Measurements from ENCODE around the gene ABCB11. TPM values are rescaled to one million over a fixed set of nuclear protein-coding genes. Genes with fewer than 3 reads are reported as not detected.

ABCB11 gene
- total and polyA plus RNA-seq, 4 donors = 18.3 to 74.3 (median 38.3) TPM

- no peak overlapping the region for H3K27ac ChIP-seq (ENCODE audit: low read depth in 1 of 2, low read length in 2 of 2)
- H3K4me3 ChIP-seq (ENCODE audit: low read depth in 1 of 3, low read length in 3 of 3) = no peak overlapping the region
- 93% methylated on average over 2 of the region's 2 CpGs for WGBS
- H3K4me1 ChIP-seq (ENCODE audit: control insufficient read depth in 4 of 4, insufficient read depth in 4 of 4, low read length in 3 of 4) = peaks cover 0 to under 1% (median 0%) of the 10 kb centered on the region in 4 donors
- no peak for DNase-seq (ENCODE audit: low spot score)
- H3K36me3 ChIP-seq (ENCODE audit: control insufficient read depth in 4 of 4, insufficient read depth in 3 of 4, low read depth in 1 of 4, low read length in 3 of 4) = peaks cover 4 to 63% (median 45%) of the 10 kb centered on the region in 4 donors
- H3K9ac ChIP-seq (ENCODE audit: low read depth in 1 of 2, low read length in 2 of 2) = no peak overlapping the region
- H3K9me3 ChIP-seq (ENCODE audit: control insufficient read depth in 4 of 4, low read length in 3 of 4) = no peaks in the 10 kb centered on the region
- TF ChIP-seq MAX (IDR thresholded peaks at IDR 0.05) = no peak
- TF ChIP-seq RAD21 (IDR thresholded peaks at IDR 0.05) = no peak
- no peak for TF ChIP-seq GABPA (IDR thresholded peaks at IDR 0.05 in 1 of 2, conservative IDR thresholded peaks at IDR 0.05 in 1 of 2)
- TF ChIP-seq YY1 (IDR thresholded peaks at IDR 0.05) = no peak
- TF ChIP-seq SP1 (IDR thresholded peaks at IDR 0.05) = no peak
- TF ChIP-seq REST (IDR thresholded peaks at IDR 0.05) = no peak
- TF ChIP-seq HNF4A (conservative IDR thresholded peaks at IDR 0.05) = no peak
- no peak for TF ChIP-seq HNF4G (IDR thresholded peaks at IDR 0.05)
- no peak for TF ChIP-seq ATF3 (IDR thresholded peaks at IDR 0.05)
- TF ChIP-seq TAF1 (conservative IDR thresholded peaks at IDR 0.05) = no peak
- no peak for TF ChIP-seq FOXA1 (IDR thresholded peaks at IDR 0.05)
- TF ChIP-seq ZBTB33 (IDR thresholded peaks at IDR 0.05) = no peak
- TF ChIP-seq NR2F2 (IDR thresholded peaks at IDR 0.05) = no peak
- H3K27me3 ChIP-seq (ENCODE audit: control insufficient read depth in 4 of 4, insufficient read depth in 4 of 4, low read length in 3 of 4) = no peaks in the 10 kb centered on the region
Observed at GRCh38 chr2:168956392-168956791, 74.7 kb downstream of the ABCB11 start.

GRCh38 chr2:168955321-168955720 lies 75.8 kb downstream of the ABCB11 start:
- Histone ChIP-seq H3K9me3 (ENCODE audit: control insufficient read depth in 4 of 4, low read length in 3 of 4) (no peaks in the 10 kb centered on the region), H3K4me1 (ENCODE audit: control insufficient read depth in 4 of 4, insufficient read depth in 4 of 4, low read length in 3 of 4) (no peaks in the 10 kb centered on the region), H3K36me3 (ENCODE audit: control insufficient read depth in 4 of 4, insufficient read depth in 3 of 4, low read depth in 1 of 4, low read length in 3 of 4) (peaks cover 4 to 64% (median 48%) of the 10 kb centered on the region in 4 donors), H3K27ac (ENCODE audit: low read depth in 1 of 2, low read length in 2 of 2) (no peak overlapping the region), H3K27me3 (ENCODE audit: control insufficient read depth in 4 of 4, insufficient read depth in 4 of 4, low read length in 3 of 4) (no peaks in the 10 kb centered on the region), H3K4me3 (ENCODE audit: low read depth in 1 of 3, low read length in 3 of 3) (no peak overlapping the region), H3K9ac (ENCODE audit: low read depth in 1 of 2, low read length in 2 of 2) (no peak overlapping the region)
- 95% methylated on average over 4 of the region's 4 CpGs for WGBS
- TF ChIP-seq FOXA2 (IDR thresholded peaks at IDR 0.05) = no peak
- no peak for TF ChIP-seq CTCF (IDR thresholded peaks at IDR 0.05; ENCODE audit: low read depth, low read length, missing input control)
- TF ChIP-seq GABPA (IDR thresholded peaks at IDR 0.05 in 1 of 2, conservative IDR thresholded peaks at IDR 0.05 in 1 of 2) = no peak
- TF ChIP-seq EGR1 (IDR thresholded peaks at IDR 0.05; ENCODE audit: low read depth in 2 of 2) = no peak
- no peak for TF ChIP-seq SP1 (IDR thresholded peaks at IDR 0.05)
- TF ChIP-seq ATF3 (IDR thresholded peaks at IDR 0.05) = no peak
- TF ChIP-seq MAX (IDR thresholded peaks at IDR 0.05) = no peak
- no peak for TF ChIP-seq FOXA1 (IDR thresholded peaks at IDR 0.05)
- no peak for TF ChIP-seq RAD21 (IDR thresholded peaks at IDR 0.05)
- DNase-seq (ENCODE audit: low spot score) = no peak
